HepG2 (cell line): ENCODE measurements around the gene ZNF48. TPM values are rescaled to one million over a fixed set of nuclear protein-coding genes. Genes with fewer than 3 reads are reported as not detected.

ENCODE experiments used
- ARID2 ChIP-seq: sonication (generic); formaldehyde crosslinking; IDR thresholded peaks from 2 replicates; pipeline ENCODE4 v1.8.1; 2022; ENCODE audit warnings: mild to moderate bottlenecking, missing genetic modification reagents, borderline replicate concordance
- ERF ChIP-seq: IDR thresholded peaks from 2 replicates; pipeline ENCODE4 v1.6.1; 2018; ENCODE audit warnings: missing biosample characterization, missing genetic modification reagents
- JARID2 ChIP-seq: sonication (generic); formaldehyde crosslinking; IDR thresholded peaks from 2 replicates; pipeline ENCODE4 v1.8.1; 2023; ENCODE audit warnings: missing genetic modification reagents, inconsistent platforms; ENCODE audit not compliant: insufficient replicate concordance
- POGZ ChIP-seq: sonication (generic); formaldehyde crosslinking; IDR thresholded peaks from 2 replicates; pipeline ENCODE4 v1.4.0; 2020; ENCODE audit warnings: mild to moderate bottlenecking, missing genetic modification reagents
- RORA ChIP-seq: sonication (generic); formaldehyde crosslinking; IDR thresholded peaks from 2 replicates; pipeline ENCODE4 v1.5.0; 2020; ENCODE audit warnings: mild to moderate bottlenecking, missing genetic modification reagents, moderate library complexity
- TMF1 ChIP-seq: sonication (generic); formaldehyde crosslinking; IDR thresholded peaks from 2 replicates; pipeline ENCODE4 v1.8.1; 2022; ENCODE audit warnings: low read depth, missing genetic modification reagents
- ZNF337 ChIP-seq: sonication (generic); formaldehyde crosslinking; IDR thresholded peaks from 2 replicates; pipeline ENCODE4 v1.5.1; 2020; ENCODE audit warnings: missing genetic modification reagents, low read depth, mild to moderate bottlenecking, borderline replicate concordance
- ZNF383 ChIP-seq: sonication (generic); formaldehyde crosslinking; IDR thresholded peaks from 2 replicates; pipeline ENCODE4 v1.4.0; 2020; ENCODE audit warnings: missing genetic modification reagents, mild to moderate bottlenecking, borderline replicate concordance
- ZNF777 ChIP-seq: sonication (generic); formaldehyde crosslinking; IDR thresholded peaks from 2 replicates; pipeline ENCODE4 v1.4.0; 2020; ENCODE audit warnings: missing genetic modification reagents
- ZNF792 ChIP-seq: IDR thresholded peaks from 2 replicates; pipeline ENCODE4 v1.6.1; 2016
- polyA plus RNA-seq, 8 experiments: library from polyadenylated mRNA; depleted of rRNA in 3 of 8; stranded (reverse) in 7 of 8; unstranded in 1 of 8; fragments of >200 nt; fragmentation: Illumina TruSeq in 4 of 8; extraction: Trizol in 4 of 8; gene quantifications; 2 replicates each; pipeline versions ENCODE4 v1.2.1 to v1.2.3, GENCODE V29; 2011 to 2016; ENCODE audit warnings: low read depth in 4 of 8, missing spikeins in 1 of 8, mixed read lengths in 1 of 8; ENCODE audit not compliant: insufficient read depth in 1 of 8
- total RNA-seq, 5 experiments: library from RNA; depleted of rRNA; stranded (reverse); fragments of >200 nt; fragmentation: Illumina TruSeq; extraction: Trizol; gene quantifications; 2 replicates each; pipeline ENCODE4 v1.2.3, GENCODE V29; 2016; ENCODE audit warnings: low read depth in 1 of 5
- TF ChIP-seq, protein P1 (sequence below): sonication (generic); formaldehyde crosslinking; IDR thresholded peaks from 2 replicates; pipeline ENCODE4 v1.5.0; 2020; ENCODE audit warnings: mild to moderate bottlenecking, missing genetic modification reagents, borderline replicate concordance
- TF ChIP-seq, protein P2 (sequence below): IDR thresholded peaks from 2 replicates; pipeline ENCODE4 v1.6.1; 2012; ENCODE audit warnings: low read depth, low read length, improper control_type of control experiment
- TF ChIP-seq, protein P3 (sequence below): IDR thresholded peaks from 2 replicates; pipeline ENCODE4 v1.6.1; 2016; ENCODE audit warnings: low read depth, missing genetic modification reagents, missing compliant biosample characterization

The ZNF48 gene
- total and polyA plus RNA-seq, 2 of the 13 experiments (the other 11 are each of a cell fraction or from before 2014, with no cell fraction given) = 9.9 to 12.3 TPM

DNA sequence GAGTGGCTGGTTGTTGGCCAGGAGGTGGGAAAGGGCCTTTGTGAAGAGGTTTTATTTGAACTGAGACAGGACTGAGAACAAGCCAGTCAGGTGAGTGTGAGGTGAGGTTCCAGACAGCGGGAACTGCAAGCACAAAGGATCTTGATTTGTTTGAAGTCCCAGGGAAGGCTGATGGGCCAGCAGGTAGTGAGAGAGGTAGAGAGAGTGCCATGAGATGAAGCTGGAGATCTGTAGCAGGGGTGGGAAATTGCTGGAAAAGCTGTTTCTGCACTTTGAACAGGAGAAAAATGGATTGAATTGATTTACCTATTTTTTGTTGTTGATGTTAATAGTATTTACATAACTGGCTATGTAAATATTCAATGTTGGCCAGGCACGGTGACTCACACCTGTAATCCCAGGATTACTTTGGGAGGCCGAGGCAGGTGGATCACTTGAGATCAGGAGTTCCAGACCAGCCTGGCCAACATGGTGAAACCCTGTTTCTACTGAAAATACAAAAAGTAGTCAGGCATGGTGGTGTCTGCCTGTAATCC, 42.4 kb downstream of the ZNF48 start (continued):
- TF ChIP-seq ERF (peak; percentile 10; the same call in 1 of the 2 replicates), TMF1 (CRISPR knock-in tag) (no peak), ZNF792 (CRISPR knock-in tag) (no peak), ZNF337 (peak; percentile 49; the same call in 1 of the 2 replicates), ZNF383 (CRISPR knock-in tag) (0 out of 2 replicates have a peak, but pooled peaks have one; percentile 81), RORA (CRISPR knock-in tag) (no peak), ZNF777 (CRISPR knock-in tag) (no peak), ARID2 (CRISPR knock-in tag) (no peak), JARID2 (CRISPR knock-in tag) (no peak), POGZ (CRISPR knock-in tag) (peak; percentile 67)
- TF ChIP-seq, protein P1, sequence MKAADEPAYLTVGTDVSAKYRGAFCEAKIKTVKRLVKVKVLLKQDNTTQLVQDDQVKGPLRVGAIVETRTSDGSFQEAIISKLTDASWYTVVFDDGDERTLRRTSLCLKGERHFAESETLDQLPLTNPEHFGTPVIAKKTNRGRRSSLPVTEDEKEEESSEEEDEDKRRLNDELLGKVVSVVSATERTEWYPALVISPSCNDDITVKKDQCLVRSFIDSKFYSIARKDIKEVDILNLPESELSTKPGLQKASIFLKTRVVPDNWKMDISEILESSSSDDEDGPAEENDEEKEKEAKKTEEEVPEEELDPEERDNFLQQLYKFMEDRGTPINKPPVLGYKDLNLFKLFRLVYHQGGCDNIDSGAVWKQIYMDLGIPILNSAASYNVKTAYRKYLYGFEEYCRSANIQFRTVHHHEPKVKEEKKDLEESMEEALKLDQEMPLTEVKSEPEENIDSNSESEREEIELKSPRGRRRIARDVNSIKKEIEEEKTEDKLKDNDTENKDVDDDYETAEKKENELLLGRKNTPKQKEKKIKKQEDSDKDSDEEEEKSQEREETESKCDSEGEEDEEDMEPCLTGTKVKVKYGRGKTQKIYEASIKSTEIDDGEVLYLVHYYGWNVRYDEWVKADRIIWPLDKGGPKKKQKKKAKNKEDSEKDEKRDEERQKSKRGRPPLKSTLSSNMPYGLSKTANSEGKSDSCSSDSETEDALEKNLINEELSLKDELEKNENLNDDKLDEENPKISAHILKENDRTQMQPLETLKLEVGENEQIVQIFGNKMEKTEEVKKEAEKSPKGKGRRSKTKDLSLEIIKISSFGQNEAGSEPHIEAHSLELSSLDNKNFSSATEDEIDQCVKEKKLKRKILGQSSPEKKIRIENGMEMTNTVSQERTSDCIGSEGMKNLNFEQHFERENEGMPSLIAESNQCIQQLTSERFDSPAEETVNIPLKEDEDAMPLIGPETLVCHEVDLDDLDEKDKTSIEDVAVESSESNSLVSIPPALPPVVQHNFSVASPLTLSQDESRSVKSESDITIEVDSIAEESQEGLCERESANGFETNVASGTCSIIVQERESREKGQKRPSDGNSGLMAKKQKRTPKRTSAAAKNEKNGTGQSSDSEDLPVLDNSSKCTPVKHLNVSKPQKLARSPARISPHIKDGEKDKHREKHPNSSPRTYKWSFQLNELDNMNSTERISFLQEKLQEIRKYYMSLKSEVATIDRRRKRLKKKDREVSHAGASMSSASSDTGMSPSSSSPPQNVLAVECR (CRISPR knock-in tag) = no peak
- TF ChIP-seq, protein P2, sequence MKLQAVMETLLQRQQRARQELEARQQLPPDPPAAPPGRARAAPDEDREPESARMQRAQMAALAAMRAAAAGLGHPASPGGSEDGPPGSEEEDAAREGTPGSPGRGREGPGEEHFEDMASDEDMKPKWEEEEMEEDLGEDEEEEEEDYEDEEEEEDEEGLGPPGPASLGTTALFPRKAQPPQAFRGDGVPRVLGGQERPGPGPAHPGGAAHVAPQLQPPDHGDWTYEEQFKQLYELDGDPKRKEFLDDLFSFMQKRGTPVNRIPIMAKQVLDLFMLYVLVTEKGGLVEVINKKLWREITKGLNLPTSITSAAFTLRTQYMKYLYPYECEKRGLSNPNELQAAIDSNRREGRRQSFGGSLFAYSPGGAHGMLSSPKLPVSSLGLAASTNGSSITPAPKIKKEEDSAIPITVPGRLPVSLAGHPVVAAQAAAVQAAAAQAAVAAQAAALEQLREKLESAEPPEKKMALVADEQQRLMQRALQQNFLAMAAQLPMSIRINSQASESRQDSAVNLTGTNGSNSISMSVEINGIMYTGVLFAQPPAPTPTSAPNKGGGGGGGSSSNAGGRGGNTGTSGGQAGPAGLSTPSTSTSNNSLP = peak; percentile 43; the same call in 1 of the 2 replicates
- TF ChIP-seq, protein P3, sequence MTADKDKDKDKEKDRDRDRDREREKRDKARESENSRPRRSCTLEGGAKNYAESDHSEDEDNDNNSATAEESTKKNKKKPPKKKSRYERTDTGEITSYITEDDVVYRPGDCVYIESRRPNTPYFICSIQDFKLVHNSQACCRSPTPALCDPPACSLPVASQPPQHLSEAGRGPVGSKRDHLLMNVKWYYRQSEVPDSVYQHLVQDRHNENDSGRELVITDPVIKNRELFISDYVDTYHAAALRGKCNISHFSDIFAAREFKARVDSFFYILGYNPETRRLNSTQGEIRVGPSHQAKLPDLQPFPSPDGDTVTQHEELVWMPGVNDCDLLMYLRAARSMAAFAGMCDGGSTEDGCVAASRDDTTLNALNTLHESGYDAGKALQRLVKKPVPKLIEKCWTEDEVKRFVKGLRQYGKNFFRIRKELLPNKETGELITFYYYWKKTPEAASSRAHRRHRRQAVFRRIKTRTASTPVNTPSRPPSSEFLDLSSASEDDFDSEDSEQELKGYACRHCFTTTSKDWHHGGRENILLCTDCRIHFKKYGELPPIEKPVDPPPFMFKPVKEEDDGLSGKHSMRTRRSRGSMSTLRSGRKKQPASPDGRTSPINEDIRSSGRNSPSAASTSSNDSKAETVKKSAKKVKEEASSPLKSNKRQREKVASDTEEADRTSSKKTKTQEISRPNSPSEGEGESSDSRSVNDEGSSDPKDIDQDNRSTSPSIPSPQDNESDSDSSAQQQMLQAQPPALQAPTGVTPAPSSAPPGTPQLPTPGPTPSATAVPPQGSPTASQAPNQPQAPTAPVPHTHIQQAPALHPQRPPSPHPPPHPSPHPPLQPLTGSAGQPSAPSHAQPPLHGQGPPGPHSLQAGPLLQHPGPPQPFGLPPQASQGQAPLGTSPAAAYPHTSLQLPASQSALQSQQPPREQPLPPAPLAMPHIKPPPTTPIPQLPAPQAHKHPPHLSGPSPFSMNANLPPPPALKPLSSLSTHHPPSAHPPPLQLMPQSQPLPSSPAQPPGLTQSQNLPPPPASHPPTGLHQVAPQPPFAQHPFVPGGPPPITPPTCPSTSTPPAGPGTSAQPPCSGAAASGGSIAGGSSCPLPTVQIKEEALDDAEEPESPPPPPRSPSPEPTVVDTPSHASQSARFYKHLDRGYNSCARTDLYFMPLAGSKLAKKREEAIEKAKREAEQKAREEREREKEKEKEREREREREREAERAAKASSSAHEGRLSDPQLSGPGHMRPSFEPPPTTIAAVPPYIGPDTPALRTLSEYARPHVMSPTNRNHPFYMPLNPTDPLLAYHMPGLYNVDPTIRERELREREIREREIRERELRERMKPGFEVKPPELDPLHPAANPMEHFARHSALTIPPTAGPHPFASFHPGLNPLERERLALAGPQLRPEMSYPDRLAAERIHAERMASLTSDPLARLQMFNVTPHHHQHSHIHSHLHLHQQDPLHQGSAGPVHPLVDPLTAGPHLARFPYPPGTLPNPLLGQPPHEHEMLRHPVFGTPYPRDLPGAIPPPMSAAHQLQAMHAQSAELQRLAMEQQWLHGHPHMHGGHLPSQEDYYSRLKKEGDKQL = peak; percentile 56; the same call in 1 of the 2 replicates
